ENCODE data around the gene OR6V1.
"Not testable (repeated sequence)": the region's sequence is repeated elsewhere in the genome, so short reads cannot be mapped to it uniquely, and the experiment has no call there.

Gene OR6V1

DNA sequence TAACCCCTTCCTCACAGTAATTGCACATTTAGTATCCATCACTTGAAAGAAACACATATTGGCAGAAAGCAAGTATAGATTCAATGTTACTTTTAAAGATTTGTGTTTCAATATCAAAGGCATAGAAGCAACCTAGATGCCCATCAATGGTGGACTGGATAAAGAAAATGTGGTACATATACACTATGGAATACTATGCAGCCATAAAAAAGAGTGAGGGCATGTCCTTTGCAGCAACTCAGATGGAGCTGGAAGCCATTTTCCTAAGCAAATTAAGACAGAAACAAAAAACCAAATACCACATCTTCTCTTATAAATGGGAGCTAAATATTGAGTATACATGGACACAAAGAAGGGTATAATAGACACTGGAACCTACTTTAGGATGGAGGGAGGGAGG is 3.6 kb downstream of the OR6V1 start:
- no peaks in the 10 kb centered on the region for H3K4me1 ChIP-seq (ENCODE audit: insufficient read depth, low read length)
- no peak overlapping the region for H3K9ac ChIP-seq (ENCODE audit: low read depth, low read length)
- H3K36me3 ChIP-seq (ENCODE audit: insufficient read depth, low read length), result no peaks in the 10 kb centered on the region
- no peaks in the 10 kb centered on the region for H3K9me3 ChIP-seq (ENCODE audit: control insufficient read depth, insufficient read depth, low read length)

DNA sequence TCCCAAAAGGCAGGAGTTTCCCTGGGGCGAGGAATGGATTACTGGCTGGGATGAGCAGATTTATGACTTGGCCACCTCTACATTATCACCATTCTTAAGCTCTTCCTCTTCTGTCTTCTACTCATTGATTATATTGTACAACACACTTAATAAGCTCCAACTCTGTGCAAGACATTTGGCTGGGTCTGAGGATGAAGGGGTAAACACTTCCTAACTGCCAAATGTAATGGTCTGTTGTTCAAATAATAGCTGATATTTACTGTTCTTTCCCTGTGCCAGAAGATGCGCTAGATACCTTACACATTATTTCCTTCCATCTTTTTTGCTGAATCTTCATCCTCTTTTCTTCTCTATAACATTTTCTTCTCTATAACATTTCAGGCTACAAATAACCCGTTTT is 11.6 kb downstream of the OR6V1 start:
- Histone ChIP-seq H3K9me3 (ENCODE audit: control insufficient read depth, insufficient read depth, low read length) (no peaks in the 10 kb centered on the region), H3K36me3 (ENCODE audit: insufficient read depth, low read length) (no peaks in the 10 kb centered on the region), H3K9ac (ENCODE audit: low read depth, low read length) (no peak overlapping the region), H3K4me1 (ENCODE audit: insufficient read depth, low read length) (no peaks in the 10 kb centered on the region)

DNA sequence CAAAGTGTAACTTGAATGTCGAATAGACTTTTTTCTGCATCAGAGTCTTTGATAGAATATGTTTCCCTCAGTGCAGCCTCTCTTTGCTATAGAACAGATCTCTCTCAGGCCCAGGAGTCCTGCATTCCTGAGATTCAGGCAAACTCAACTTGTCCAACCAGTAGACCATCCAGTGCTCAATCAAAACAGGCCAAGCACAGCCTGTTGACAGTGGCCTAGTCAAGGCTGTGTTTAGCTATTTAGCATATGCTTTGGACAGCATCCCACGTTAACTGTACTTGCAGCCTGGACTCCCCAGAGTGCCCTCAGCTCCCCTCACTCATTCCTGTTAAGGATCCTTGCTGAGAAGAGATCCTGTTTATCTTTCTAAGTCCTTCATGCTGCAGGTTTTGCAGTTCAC is 16.3 kb downstream of the OR6V1 start:
- Histone ChIP-seq H3K9me3 (ENCODE audit: control insufficient read depth, insufficient read depth, low read length) (no peaks in the 10 kb centered on the region), H3K36me3 (ENCODE audit: insufficient read depth, low read length) (no peaks in the 10 kb centered on the region), H3K9ac (ENCODE audit: low read depth, low read length) (no peak overlapping the region), H3K4me1 (ENCODE audit: insufficient read depth, low read length) (0 out of 2 replicates have a peak, but pooled peaks cover 3% of the 10 kb centered on the region)

DNA sequence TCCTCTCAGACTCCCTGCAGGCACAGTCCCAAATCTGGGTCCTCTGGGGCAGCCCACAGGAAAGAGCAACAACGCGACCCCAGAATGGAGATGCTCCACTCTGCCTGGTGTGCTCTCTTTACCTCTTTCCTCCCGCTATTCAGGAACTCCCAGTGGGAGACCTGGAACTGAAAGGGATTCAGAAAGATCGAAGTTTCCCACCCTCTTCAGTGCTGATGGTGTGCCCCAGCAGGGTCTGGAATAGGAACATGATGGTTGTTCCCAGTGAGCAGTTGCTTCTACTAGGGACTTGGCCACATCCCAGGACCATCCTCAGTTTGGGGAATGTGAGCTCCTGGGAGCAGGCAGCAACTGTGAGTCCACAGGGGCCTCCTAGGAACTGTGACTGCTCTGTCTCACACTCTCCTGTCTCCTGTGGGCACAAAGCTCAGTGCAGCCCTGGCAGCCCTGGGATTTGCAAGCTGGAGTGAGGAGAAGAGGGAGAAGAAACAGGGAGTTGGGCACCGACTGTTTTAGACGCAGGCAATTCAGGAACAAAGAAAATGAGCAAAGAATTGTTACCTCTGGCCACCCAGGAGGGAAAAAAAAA is 17.9 kb downstream of the OR6V1 start:
- H3K9ac ChIP-seq (ENCODE audit: low read depth, low read length), result no peak overlapping the region
- H3K4me1 ChIP-seq (ENCODE audit: insufficient read depth, low read length), result 0 out of 2 replicates have a peak, but pooled peaks cover 3% of the 10 kb centered on the region
- H3K9me3 ChIP-seq (ENCODE audit: control insufficient read depth, insufficient read depth, low read length), result no peaks in the 10 kb centered on the region
- H3K36me3 ChIP-seq (ENCODE audit: insufficient read depth, low read length), result no peaks in the 10 kb centered on the region

DNA sequence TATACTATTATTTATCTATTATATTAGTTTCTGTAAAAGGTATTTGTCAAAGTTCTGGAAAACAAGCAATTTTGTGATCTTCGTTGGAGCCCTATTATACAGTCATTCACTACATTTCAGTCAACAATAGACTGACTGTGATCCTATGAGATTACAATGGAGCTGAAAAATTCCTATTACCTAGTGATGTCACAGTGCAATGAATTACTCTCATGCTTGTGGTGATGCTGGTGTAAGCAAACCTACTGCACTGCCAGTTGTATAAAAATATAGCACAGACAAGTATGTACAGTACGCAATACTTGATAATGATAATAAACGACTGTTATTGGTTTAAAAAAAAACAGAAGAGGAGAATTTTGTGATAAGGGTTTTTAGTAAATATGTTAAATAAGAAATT is 21.4 kb downstream of the OR6V1 start:
- Histone ChIP-seq H3K9ac (ENCODE audit: low read depth, low read length) (no peak overlapping the region), H3K9me3 (ENCODE audit: control insufficient read depth, insufficient read depth, low read length) (no peaks in the 10 kb centered on the region), H3K4me1 (ENCODE audit: insufficient read depth, low read length) (0 out of 2 replicates have a peak, but pooled peaks cover 3% of the 10 kb centered on the region), H3K36me3 (ENCODE audit: insufficient read depth, low read length) (no peaks in the 10 kb centered on the region)

DNA sequence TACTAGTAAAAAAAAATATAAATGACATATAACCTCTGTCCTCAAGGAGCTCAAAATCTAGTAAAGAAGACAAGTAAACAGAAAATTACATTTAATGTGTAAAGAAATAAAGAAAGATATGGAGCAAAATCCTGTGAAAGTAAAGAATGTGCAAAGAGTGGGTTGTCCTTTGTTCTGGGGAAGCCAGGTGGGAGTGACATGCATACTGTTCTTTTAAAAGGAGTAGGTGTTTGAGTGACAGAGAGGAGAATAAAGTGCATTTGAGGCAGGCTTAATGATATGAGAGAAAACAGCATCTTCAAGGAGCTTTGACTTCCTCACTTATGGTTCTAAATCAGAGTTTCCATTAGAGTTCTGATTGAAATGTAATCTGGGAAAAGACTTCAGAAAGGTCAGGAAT is 22.0 kb downstream of the OR6V1 start:
- no peaks in the 10 kb centered on the region for H3K9me3 ChIP-seq (ENCODE audit: control insufficient read depth, insufficient read depth, low read length)

DNA sequence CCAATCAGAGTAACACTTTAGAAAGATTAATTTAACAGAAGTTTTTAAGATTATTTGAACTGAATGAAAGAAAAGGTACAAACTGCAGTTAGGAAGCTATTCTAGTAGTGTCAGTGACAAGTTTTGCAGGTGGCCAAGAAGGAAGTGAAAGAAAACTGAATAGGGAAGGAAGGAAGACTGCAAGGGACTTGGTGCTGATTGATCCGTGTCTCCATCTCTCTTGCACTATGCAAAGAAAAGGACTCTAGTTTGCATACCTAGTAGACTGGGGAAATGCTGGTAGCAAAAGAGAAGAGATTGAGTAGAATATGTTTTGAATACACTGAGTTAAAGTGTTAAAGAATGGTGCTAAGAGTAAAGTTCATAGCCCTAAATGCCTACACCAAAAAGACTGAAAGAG is 33.0 kb downstream of the OR6V1 start:
- H3K36me3 ChIP-seq (ENCODE audit: insufficient read depth, low read length), result no peaks in the 10 kb centered on the region
- no peaks in the 10 kb centered on the region for H3K4me1 ChIP-seq (ENCODE audit: insufficient read depth, low read length)
- no peak overlapping the region for H3K9ac ChIP-seq (ENCODE audit: low read depth, low read length)
- no peaks in the 10 kb centered on the region for H3K9me3 ChIP-seq (ENCODE audit: control insufficient read depth, insufficient read depth, low read length)

More for the DNA sequence above, 22.0 kb downstream of the OR6V1 start:
- Histone ChIP-seq H3K36me3 (ENCODE audit: insufficient read depth, low read length) (no peaks in the 10 kb centered on the region), H3K4me1 (ENCODE audit: insufficient read depth, low read length) (0 out of 2 replicates have a peak, but pooled peaks cover 3% of the 10 kb centered on the region), H3K9ac (ENCODE audit: low read depth, low read length) (no peak overlapping the region)

DNA sequence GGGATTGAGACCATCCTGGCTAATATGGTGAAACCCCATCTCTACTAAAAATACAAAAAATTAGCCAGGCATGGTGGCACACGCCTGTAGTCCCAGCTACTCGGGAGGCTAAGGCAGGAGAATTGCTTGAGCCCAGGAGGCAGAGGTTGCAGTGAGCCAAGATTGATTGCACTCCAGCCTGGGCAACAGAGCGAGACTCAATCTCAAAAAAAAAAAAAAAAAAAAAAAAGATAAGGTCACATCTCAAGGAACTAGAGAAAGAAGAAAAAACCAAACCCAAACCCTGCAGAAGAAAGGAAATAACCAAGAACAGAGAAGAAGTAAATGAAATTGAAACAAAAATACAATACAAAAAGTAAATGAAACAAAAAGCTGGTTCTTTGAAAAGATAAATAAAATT is 33.5 kb downstream of the OR6V1 start:
- H3K36me3 ChIP-seq (ENCODE audit: insufficient read depth, low read length); H3K9me3 ChIP-seq (ENCODE audit: control insufficient read depth, insufficient read depth, low read length); H3K9ac ChIP-seq (ENCODE audit: low read depth, low read length); H3K4me1 ChIP-seq (ENCODE audit: insufficient read depth, low read length): not testable (repeated sequence)

DNA sequence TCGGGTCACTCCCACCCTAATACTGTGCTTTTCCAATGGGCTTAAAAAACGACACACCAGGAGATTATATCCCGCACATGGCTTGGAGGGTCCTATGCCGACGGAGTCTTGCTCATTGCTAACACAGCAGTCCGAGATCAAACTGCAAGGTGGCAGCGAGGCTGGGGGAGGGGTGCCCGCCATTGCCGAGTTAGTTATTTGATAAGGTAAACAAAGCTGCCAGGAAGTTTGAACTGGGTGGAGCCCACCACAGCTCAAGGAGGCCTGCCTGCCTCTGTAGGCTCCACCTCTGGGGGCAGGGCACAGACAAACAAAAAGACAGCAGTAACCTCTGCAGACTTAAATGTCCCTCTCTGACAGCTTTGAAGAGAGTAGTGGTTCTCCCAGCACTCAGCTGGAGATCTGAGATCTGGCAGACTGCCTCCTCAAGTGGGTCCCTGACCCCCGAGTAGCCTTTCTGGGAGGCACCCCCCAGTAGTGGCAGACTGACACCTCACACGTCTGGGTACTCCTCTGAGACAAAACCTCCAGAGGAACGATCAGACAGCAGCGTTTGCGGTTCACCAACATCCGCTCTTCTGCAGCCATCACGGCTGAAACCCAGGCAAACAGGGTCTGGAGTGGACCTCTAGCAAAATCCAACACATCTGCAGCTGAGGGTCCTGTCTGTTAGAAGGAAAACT is 36.5 kb downstream of the OR6V1 start:
- H3K9me3 ChIP-seq (ENCODE audit: control insufficient read depth, insufficient read depth, low read length); H3K9ac ChIP-seq (ENCODE audit: low read depth, low read length); H3K4me1 ChIP-seq (ENCODE audit: insufficient read depth, low read length); H3K36me3 ChIP-seq (ENCODE audit: insufficient read depth, low read length): not testable (repeated sequence)

DNA sequence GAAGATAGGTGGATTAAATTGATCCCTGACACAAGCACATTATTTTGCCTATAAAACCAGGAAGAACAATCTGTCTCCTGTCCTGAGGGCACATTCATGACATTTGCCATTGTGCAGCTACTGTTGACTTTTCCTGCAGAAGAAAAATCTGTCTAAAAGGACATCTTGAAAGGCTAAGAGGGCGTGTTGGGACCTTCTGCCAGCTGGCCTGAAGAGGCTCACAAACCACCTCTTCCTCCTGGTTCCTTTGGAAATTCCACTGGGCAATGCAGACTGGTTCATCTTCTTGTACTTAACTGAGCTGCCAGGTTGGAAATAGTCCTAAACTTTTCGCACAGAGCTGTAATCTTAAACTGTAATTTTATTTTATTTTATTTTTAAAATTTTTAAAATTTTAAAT is 44.0 kb downstream of the OR6V1 start:
- Histone ChIP-seq H3K9ac (ENCODE audit: low read depth, low read length) (no peak overlapping the region), H3K36me3 (ENCODE audit: insufficient read depth, low read length) (no peaks in the 10 kb centered on the region), H3K4me1 (ENCODE audit: insufficient read depth, low read length) (no peaks in the 10 kb centered on the region), H3K9me3 (ENCODE audit: control insufficient read depth, insufficient read depth, low read length) (no peaks in the 10 kb centered on the region)

DNA sequence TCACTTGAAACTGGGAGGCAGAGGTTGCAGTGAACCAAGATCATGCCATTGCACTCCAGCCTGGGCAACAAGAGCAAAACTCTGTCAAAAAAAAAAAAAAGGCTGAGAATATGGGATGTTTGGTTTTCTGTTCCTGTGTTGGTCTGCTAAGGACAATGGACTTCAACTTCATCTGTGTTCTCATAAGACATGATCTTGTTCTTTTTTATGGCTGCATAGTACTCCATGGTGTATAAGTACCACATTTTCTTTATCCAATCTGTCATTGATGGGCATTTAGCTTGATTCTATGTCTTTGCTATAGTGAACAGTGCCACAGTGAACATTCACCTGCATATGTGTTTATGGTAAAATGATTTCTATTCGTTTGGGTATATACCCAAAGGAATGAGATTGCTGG is 47.4 kb downstream of the OR6V1 start:
- not testable (repeated sequence) for H3K4me1 ChIP-seq (ENCODE audit: insufficient read depth, low read length); H3K36me3 ChIP-seq (ENCODE audit: insufficient read depth, low read length); H3K9me3 ChIP-seq (ENCODE audit: control insufficient read depth, insufficient read depth, low read length); H3K9ac ChIP-seq (ENCODE audit: low read depth, low read length)

Data from ES-I3 (cell line).